IPS-11a (cell line): ENCODE measurements around the gene PAFAH1B2.
A peak's percentile ranks its signal among the peaks of the same experiment; 100 is the strongest.
"Not testable (repeated sequence)": the region's sequence is repeated elsewhere in the genome, so short reads cannot be mapped to it uniquely, and the experiment has no call there.

Experiments
- H3K4me3 ChIP-seq: one replicate; pipeline ENCODE4 v1.5.1; 2013; ENCODE audit warnings: low read depth, low read length, control low read depth

Gene PAFAH1B2

GRCh38 chr11:117127171-117127901 lies 16.8 kb upstream of the PAFAH1B2 start:
- H3K4me3 ChIP-seq: no peak overlapping the region

GRCh38 chr11:117128289-117128688 lies 15.8 kb upstream of the PAFAH1B2 start:
- no peak overlapping the region for H3K4me3 ChIP-seq

GRCh38 chr11:117130396-117130795 lies 13.7 kb upstream of the PAFAH1B2 start:
- not testable (repeated sequence) for H3K4me3 ChIP-seq

GRCh38 chr11:117130879-117131278 lies 13.2 kb upstream of the PAFAH1B2 start:
- H3K4me3 ChIP-seq: no peak overlapping the region

GRCh38 chr11:117134431-117134830 lies 9.7 kb upstream of the PAFAH1B2 start:
- H3K4me3 ChIP-seq: no peak overlapping the region

- H3K4me3 ChIP-seq: not testable (repeated sequence)
Observed at GRCh38 chr11:117134979-117135378, 9.1 kb upstream of the PAFAH1B2 start.

GRCh38 chr11:117137223-117138086 lies 6.6 kb upstream of the PAFAH1B2 start:
- not testable (repeated sequence) for H3K4me3 ChIP-seq

- H3K4me3 ChIP-seq: peak overlapping the region; percentile 91
Observed at GRCh38 chr11:117143390-117143789, 697 bp upstream of the PAFAH1B2 start.

GRCh38 chr11:117144477-117145392 lies 648 bp downstream of the PAFAH1B2 start:
- H3K4me3 ChIP-seq: peak overlapping the region; percentile 91

- peak overlapping the region; percentile 91 for H3K4me3 ChIP-seq
Observed at GRCh38 chr11:117145393-117145761, 1.3 kb downstream of the PAFAH1B2 start.

GRCh38 chr11:117146521-117146920 lies 2.4 kb downstream of the PAFAH1B2 start:
- no peak overlapping the region for H3K4me3 ChIP-seq

GRCh38 chr11:117152066-117152465 lies 8.0 kb downstream of the PAFAH1B2 start:
- no peak overlapping the region for H3K4me3 ChIP-seq

GRCh38 chr11:117154468-117154867 lies 10.4 kb downstream of the PAFAH1B2 start:
- no peak overlapping the region for H3K4me3 ChIP-seq

GRCh38 chr11:117157507-117157906 lies 13.4 kb downstream of the PAFAH1B2 start:
- H3K4me3 ChIP-seq: no peak overlapping the region

GRCh38 chr11:117159892-117160291 lies 15.8 kb downstream of the PAFAH1B2 start:
- no peak overlapping the region for H3K4me3 ChIP-seq

- no peak overlapping the region for H3K4me3 ChIP-seq
Observed at GRCh38 chr11:117160826-117161225, 16.7 kb downstream of the PAFAH1B2 start.

GRCh38 chr11:117166491-117166890 lies 22.4 kb downstream of the PAFAH1B2 start:
- no peak overlapping the region for H3K4me3 ChIP-seq

- no peak overlapping the region for H3K4me3 ChIP-seq
Observed at GRCh38 chr11:117169736-117170135, 25.6 kb downstream of the PAFAH1B2 start.

GRCh38 chr11:117170210-117170609 lies 26.1 kb downstream of the PAFAH1B2 start:
- no peak overlapping the region for H3K4me3 ChIP-seq

- no peak overlapping the region for H3K4me3 ChIP-seq
Observed at GRCh38 chr11:117171007-117171403, 26.9 kb downstream of the PAFAH1B2 start.

- no peak overlapping the region for H3K4me3 ChIP-seq
Observed at GRCh38 chr11:117171404-117172061, 27.4 kb downstream of the PAFAH1B2 start.
